Measurements from ENCODE around the gene SEC11C.

SEC11C gene

DNA sequence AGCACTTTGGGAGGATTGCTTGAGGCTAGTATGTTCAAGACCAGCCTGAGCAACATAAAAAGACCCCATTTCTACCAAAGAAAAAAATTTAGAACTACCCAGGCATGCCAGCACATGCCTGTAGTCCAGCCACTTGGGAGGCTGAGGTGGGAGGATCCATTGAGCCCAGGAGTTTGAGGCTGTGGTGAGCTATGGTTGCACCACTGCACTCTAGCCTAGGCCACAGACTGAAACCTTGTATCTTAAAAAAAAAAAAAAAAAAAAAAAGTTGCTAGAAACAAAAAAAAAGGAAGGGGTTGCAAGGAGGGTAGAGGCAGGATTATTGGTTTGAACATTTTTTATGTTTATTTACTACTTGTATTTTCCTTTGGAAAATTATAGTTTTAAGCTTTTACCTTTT, 4.8 kb downstream of the SEC11C start:
- no peak for DNase-seq (ENCODE audit: low read depth in 2 of 2)

DNA sequence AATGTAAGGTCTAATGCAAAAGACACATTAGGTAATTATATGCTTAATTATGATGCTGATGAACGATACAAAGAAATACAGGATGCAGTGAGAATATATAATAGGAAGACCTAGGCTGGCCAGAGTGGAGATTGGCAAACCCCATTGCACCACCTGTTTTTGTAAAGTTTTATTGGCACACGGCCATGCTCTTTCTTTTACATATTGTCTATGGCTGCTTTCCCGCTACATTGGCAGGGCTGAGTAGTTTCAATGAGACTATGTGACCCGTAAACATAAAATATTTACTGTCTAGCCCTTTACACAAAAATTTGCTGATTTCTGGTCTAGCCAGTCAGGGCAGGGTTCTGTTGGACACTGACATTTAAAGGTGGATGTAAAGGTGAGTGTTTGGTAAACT, 5.4 kb downstream of the SEC11C start:
- DNase-seq (ENCODE audit: low read depth in 2 of 2), result no peak

DNA sequence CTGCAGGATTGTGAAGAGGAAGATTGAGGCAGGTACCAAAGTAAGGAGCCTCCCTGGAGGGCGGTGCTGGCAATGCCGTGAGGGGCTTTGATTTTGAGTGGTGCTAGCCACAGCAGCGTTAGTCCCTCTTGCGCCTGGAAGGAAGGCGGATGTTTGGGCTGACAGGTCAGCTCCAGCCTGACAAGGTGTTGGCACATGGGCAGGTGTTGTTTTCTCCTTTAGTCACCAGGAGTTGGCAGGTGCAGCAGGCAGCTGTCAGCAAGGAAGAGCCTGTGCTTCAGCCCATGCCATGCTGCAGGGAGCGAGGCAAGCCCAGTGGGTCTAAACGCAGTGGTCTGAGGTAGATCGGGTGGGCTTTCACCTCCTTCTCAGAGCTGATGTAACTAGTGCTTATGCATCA, 8.5 kb downstream of the SEC11C start:
- DNase-seq (ENCODE audit: low read depth in 2 of 2), result no peak

DNA sequence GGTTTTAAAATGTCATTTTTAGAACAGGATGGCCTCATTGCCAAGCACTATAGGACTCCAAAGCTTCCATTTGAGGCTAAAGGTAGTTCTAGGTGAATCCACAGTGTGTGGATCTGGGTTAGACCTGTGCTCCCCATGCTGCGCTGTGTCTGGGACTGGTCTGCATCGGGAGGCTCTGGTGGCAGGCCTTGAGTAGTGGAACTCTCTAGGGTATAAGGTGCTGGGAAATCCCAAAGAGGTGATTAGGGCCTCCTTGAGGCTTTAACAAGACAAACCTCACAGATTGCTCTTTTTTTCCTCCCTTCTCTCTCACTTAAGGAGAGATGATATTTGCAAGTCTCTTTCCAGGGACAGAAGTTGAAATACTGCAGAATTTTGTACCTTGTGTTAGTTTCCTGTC, 9.3 kb downstream of the SEC11C start:
- no peak for DNase-seq (ENCODE audit: low read depth in 2 of 2)

DNA sequence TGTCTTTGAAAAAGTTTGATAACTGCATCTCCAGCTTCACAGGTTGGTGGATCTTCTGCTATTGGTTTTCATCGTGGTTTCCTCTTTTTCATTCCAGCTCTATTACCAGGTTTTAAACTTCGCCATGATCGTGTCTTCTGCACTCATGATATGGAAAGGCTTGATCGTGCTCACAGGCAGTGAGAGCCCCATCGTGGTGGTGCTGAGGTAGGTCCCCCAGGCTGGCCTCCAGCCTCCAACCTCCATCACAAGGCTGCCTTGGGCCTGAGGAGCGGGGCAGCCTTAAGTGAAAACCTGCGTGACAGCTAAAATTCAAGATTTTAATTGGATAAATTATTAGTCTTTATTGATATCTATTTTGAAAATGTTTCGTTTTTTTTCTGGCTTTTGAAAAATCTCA, 9.7 kb downstream of the SEC11C start:
- no peak for DNase-seq (ENCODE audit: low read depth in 2 of 2)

DNA sequence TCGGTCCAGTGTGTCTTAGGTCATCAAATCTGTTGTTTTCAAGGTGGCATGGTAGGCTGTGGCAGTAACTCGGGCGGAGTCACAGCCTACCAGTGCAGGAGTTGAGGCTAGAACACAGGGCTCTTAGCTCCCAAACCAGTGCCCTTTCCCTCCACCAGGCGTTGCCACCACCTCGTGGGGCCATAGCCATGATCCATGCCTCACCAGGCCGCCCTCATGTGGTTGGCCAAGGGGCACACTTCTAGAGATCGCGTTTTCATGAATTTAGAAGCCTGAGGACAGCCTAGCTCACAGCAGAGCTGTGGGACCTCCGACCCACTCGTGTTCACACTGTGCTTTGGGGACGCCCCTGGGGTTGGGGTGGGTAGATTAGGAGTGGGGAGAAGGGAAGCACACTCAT, 10.6 kb downstream of the SEC11C start:
- no peak for DNase-seq (ENCODE audit: low read depth in 2 of 2)

DNA sequence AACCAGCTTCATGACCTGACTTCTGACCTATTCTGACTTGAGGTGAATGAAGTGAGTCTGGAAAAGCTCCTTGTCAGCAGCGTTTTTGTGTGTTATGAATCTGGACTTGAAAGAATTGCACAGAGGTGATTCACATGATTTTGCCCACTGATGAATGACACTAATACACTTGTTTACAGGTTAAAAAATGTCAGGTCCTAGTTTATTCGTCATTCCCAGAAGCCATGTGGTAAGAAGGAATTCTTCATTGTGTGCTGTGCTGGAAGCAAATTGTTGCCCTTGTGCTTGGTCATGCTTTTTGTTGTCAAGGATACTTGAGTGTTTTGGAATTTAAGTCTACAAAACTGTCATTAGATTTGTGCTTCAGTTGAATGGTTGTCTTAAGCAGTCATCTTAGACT, 15.5 kb downstream of the SEC11C start:
- DNase-seq (ENCODE audit: low read depth in 2 of 2), result no peak

DNA sequence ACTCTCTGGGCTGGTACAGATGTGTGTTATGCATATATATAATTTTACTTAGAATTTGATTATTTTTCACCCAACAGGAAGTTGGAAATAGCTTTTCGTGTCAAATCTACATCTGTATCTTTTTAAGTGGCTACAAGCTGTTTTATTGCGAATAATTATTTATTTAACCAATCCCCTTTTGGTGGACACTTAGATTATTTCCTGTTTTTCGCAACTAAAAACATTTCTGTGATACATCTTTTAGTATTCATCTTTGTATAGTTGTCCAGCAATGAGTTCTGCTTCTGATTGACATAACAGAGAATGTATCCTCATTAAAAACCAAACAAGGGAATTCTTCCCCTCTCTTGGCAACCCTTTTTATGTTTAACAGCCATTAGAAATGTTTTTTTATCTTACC, 16.6 kb downstream of the SEC11C start:
- no peak for DNase-seq (ENCODE audit: low read depth in 2 of 2)

DNA sequence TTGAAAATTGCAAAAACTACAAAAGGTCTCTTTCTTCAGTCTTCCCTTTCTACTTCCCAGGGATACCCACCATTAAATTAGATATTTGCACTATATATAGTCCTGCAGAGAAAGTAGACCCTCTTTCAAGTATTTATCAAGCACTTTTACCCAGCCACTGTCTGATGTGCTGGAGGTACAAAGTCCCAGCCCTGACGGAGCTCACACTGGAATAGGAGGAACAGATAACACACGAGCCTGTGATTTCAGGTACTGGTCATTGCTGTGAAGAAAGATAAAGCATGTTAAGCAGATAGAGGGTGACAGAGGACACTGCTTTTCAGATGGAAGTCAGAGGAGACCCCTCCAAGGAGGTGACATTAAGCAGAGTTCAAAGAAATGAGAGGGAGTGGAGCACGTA, 19.6 kb downstream of the SEC11C start:
- DNase-seq (ENCODE audit: low read depth in 2 of 2), result no peak

DNA sequence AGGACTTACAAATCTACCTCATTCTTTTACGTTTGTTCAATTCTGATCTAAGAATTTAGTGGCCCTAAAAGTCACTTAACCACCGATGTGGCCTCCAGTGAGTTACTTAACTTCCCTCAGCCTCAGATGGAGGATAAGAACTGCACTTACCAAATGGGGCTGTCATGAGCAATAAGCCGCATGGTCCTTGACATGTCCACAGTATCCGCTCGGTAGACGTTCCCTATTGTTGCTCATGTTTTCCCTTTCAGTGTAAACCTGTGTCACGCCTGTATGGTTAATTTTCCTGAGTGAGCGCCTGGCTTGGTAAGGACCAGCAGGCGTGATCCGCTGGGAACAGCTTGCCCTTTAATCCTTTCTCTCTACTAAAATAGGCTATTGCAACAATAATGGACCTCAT, 20.3 kb downstream of the SEC11C start:
- no peak for DNase-seq (ENCODE audit: low read depth in 2 of 2)

DNA sequence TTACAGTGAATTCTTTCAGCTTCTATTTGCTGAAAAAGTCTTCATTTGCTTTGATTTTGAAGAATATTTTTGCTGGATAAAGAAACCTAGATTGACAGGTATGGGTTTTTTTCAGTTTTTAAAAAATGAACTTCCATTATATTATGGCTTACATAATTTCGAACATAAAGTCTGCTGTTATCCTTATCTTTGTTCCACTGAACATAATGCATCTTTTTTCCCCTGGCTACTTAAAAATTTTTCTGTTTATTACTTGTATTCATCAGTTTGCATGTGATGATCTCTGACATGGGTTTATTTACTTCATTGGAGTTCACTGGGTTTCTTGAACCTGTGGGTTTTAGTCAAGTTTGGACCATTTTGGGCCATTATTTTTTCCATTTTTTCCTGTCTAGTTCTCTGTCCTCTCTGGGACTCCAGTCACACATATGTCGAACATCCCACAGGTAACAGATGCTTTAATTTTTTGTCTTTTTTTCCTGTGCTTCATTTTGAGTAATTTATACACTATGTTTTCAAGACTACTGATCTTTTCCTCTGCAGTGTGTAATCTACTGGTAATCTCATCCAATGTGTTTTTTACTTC, 33.1 kb downstream of the SEC11C start:
- DNase-seq (ENCODE audit: low read depth in 2 of 2), result no peak

DNA sequence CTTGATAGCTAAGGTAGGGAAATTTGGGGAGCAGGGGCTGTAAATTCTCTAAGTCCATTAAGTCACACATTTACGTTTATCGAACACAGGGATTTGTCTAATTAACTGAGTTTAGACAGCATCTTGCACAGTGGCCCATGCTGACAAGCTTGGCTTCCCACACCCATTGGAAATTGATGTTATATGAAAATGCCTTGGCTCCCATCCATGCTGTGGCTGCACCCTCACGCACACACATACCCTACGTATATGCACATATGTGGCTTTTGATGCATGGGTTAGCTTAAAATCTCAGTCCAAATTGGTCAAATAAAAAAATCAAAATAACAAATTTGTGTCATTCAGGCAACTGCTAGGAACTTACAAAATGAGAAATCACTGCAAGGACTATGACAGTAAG, 37.8 kb downstream of the SEC11C start:
- no peak for DNase-seq (ENCODE audit: low read depth in 2 of 2)

DNA sequence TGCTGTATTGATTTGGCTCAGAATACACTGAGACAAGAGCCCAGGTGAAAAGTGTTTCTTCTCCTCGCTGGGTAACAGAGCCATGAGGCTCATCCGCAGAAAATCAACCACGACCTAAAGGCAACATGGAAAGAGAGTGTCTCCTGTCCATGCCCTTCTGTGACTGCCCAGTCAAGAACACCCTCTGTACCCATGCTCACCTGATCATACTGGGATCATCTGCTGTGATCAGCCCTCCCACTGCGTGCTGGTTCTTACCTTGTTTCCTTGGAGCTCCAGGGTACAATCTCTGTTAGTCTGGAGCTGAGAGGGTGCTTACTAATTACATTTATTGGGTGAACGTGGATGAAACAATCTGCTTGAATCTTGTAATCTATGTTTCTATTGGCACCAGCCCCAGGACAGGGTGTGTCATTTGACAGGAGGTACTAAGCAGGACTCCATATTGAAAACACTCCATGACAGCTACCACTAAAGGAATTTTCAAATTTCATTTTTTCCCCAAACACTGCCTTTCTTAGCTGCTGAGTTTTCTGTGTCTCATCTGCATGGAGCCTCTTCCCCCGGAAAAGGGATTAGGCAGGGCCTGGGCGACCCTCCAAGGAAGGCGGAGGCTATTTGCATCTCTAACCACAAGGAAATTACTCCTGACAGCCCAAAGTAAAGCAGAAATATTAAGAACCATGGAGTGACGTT, 40.6 kb downstream of the SEC11C start:
- DNase-seq (ENCODE audit: low read depth in 2 of 2), result no peak

DNA sequence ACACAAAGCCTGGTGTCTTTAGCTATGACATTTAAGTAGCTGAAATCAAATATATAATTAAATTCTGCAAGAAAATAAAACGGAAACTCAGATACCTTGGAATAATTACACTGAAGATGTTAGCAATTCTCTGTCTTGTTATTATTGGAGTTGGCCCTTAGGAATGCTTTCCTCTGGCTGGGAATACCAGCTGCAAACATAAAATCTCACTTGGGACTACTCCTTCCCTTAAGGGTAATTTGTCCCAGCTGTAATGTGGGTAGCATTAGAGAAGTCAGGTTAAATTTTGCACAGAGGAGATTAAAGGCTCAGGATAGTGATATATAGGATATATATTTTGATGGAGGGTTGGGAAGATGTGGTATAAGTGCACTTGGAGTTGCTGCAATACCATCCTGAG, 43.0 kb downstream of the SEC11C start:
- no peak for DNase-seq (ENCODE audit: low read depth in 2 of 2)

DNA sequence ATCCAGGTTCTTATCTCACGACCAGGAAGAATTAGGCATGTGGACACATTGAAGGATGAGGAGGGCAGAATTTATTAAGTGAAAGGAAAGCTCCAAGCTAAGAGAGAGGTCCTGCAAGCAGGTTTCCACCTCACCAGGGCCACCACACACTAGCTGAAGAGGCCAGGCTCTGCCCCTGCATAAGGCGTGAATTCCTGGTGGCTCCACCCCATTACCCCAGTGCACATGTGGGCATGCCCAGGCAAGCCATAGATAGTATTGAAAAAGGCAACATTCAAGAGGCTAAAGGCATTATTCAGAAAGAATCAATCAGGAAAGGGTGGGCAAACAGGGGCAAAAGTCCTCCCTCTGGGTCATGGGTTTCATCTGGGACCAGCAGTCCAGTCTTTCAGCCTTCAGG, 49.3 kb downstream of the SEC11C start:
- no peak for DNase-seq (ENCODE audit: low read depth in 2 of 2)

DNA sequence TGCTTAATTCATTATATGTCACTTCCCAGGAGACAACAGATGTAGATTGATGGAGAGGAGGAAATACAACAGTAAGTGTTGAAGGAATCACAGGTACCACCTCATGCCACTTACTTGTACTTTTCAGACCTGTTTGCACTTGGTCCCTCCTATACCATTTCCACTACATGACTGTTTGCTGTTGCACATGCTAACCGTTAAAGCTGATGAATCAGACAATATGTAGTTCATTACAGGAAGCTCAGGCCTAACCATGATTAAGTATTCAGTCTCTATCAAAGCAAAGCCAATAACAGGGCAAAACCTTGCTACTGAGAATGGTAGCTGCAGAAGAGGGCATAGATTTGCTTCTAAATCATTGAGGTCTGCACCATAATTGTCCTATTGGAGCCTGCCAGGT, 50.1 kb downstream of the SEC11C start:
- no peak for DNase-seq (ENCODE audit: low read depth in 2 of 2)

DNA sequence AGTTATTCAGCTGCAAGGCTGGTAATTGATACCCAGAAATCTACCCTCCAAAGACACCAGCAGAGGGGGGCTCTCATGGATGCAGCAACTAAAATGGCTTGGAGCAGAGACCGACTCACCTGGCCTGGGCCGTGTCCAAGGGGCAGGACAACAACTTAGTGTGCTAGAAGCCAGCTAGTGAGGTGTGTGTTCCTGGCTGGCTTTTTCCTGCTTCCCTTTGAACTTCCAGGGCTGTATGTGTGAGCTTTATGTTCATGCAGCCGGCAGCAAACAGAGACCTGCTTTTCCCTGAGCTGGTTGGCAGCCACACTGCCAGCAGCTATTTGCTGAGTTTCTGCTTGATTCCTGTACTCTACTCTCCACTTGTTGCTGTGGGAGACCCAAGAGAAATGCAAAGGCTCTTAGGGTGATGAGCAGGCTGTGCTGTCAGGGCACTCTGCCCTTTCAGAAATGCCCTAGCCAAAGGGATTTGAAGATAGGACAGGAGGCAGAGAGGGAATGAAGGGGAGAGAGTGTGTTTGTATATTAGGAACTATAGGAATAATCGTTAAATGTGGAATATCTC, 56.6 kb downstream of the SEC11C start:
- DNase-seq (ENCODE audit: low read depth in 2 of 2), result no peak

DNA sequence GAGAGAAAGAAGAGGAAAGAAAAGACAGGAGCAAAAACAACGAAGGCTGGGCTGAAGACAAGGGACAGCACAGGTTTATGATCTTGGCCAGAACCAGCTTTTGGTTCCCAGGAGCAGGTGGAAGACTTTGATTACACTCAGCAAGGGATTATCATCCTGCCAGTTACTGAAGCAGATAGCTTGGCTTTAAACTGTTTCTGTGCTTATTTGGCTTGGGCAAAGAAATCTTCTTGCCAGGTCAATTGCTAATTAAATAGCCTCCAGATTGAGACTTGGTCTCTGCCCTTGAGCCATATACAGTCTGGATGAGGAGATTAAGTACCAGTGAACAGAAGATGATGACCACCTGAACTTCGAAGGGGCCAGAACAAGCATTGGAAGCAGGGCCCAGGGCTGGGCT, 58.0 kb downstream of the SEC11C start:
- no peak for DNase-seq (ENCODE audit: low read depth in 2 of 2)

DNA sequence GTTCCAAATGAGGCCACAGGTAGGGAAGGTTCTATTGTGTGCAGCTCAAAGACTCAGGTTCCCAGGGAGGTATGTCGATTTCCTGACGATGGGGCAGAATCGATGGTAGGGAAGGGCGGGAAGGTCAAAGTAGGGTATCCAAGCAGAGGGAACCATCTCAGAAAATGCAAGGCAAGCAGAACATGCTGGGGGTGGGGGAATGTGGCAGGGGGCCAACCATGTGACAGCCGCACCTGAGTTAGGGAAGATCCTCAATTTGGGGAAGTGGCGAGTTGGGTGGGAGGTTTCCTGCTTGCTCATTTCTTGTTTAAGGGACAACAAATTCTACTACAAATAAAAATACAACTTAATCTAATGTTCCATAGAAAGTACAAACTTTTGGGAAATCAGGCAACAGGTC, 58.5 kb downstream of the SEC11C start:
- DNase-seq (ENCODE audit: low read depth in 2 of 2), result no peak

DNA sequence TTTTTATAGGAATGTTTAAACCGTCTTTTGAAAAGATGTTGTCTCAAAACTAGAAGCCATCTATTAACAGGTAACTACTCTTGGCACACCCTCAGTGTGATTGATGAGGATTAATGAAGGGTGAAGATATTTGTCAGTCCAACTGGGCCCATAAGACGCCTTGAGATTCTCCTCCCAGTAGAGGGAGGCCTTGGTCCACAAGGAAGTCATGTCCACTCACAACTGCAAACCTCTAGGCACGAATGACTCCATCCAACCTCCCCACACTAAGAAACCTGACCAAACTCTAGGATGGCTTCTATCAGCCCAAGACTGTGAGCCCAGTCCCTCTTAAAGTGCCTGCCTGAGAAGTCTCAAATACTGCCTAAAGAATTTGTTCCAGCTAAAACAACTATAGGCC, 61.1 kb downstream of the SEC11C start:
- DNase-seq (ENCODE audit: low read depth in 2 of 2), result no peak

DNA sequence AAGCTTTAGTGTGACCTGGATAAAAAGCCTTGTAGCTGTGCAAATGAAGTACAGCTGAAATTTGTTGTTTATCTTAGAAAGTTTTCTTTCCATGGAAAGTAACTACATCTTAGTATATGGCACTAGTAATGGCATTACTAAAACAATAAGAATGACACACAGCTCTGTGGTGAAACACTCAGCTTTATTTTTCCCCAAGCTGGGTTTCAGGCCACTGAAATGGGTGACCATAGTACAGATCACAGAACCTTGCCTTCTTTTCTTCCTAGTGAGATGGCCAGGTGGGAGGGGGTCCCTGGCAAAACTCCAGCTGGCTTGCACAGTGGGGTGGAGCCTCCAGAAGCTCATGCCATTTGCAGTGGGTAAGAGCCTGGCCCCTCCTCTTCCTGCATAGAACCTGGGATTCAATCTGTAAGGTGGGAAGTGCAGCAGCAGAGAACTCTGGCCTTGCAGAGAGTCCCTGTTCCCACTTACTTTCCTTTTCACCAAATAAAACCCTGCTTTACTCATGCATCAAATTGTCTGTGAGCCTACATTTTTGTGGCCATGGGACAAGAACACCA, 62.7 kb downstream of the SEC11C start:
- no peak for DNase-seq (ENCODE audit: low read depth in 2 of 2)

DNA sequence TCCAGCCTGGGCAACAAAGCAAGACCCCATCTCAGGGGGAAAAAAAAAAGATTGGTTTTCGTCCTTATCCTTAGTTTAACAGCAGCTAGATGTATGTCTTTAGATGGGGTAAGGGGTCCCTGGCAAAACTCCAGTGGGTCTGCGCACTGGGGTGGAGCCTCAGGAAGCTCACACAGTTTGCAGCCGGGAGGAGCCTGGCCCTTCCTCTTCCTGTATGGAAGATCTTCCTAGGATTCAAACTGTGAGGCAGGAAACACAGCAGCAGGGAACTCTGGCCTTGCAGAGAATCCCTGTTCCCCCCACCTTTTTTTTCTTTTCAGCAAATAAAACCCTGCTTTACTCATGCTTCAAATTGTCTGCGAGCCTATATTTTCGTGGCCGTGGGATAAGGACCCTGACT, 67.8 kb downstream of the SEC11C start:
- no peak for DNase-seq (ENCODE audit: low read depth in 2 of 2)

Measured in stimulated activated CD8-positive, alpha-beta memory T cell treated with anti-CD3 and anti-CD28 coated beads, Interleukin-15, amount 100 ng/mL, for 4 hours (primary cell).